Activated gamma-delta T cell treated with Interleukin-2 at 50 U/mL for 16 hours (primary cell): ENCODE results near the gene SCO2.

ENCODE experiments used
- DNase-seq: peaks from one replicate; pipeline ENCODE4 v3.0.0-alpha.2; 2020

Gene SCO2

GRCh38 chr22:50525104-50525857, at the start of gene SCO2:
SCO2 (minus strand) TSS chr22:50525598; CDS start chr22:50524411, 1,187 bp downstream.
- DNase-seq: peak; percentile 96

- no peak for DNase-seq
Observed at GRCh38 chr22:50574383-50574755, 49.0 kb upstream of the SCO2 start.

GRCh38 chr22:50573491-50574382, 48.3 kb upstream of the SCO2 start:
- no peak for DNase-seq

DNA sequence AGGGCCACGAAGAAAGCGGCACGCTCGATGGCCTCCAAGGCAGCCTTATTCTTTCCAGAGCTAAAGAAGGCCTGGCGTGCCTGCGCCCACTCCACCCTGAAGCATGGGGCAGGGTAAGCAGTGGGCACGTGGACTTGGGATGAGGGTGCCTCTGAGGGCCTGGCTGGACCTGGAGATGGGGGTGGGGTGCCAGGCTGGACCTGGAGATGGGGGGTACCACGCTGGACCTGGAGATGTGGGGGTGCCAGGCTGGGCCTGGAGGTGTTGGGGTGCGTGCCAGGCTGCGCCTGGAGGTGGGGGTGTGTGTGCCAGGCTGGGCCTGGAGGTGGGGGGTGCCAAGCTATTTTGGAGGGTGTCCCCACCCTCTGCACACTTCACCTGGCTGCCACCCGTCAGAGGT, 47.6 kb upstream of the SCO2 start:
- no peak for DNase-seq

DNA sequence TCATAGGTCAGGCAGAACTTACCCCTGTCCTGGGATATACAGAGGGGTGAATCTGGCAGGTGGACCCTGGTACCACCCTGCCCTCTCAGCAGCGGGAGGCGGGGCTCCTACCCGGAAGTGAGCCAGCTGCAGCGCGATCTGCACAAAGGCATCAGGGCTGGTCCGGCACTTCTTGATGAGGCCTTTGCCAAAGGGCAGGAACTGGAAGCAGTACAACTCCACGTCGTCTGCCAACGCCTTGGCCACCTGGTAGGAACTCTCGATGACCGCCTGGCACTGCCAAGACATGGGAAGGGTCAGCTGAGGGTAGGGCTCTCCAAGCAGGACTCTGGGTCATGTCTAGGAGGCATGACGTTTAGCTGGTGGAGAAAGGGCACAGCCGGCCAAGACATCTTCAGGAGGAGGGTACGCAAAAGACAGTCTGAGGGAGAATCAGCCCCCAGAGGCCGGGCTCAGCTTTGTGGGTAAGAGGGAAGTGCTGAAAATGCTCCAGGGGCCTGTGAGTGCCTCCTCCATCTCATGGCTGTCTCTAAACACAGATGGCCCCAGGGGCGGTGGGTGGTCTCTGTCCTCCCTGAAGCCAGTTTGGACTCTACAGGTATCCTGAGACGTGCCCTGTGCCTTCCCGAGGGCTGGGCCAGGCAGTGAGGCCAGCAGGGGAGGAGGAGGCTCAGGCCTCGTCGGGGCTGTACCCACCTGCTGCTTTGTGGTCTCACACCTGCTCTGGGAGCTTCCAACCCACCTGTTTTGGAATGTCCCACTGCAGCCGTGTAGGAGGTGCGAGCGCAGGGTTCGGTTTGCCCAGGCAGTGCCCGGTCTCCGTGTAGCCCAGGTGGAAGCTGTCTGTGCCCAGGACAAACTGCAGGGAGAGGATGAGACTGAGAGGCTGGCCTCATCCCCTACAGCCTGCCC, 46.1 kb upstream of the SCO2 start:
- DNase-seq: no peak

GRCh38 chr22:50570861-50571260, 45.5 kb upstream of the SCO2 start:
- DNase-seq: no peak

DNA sequence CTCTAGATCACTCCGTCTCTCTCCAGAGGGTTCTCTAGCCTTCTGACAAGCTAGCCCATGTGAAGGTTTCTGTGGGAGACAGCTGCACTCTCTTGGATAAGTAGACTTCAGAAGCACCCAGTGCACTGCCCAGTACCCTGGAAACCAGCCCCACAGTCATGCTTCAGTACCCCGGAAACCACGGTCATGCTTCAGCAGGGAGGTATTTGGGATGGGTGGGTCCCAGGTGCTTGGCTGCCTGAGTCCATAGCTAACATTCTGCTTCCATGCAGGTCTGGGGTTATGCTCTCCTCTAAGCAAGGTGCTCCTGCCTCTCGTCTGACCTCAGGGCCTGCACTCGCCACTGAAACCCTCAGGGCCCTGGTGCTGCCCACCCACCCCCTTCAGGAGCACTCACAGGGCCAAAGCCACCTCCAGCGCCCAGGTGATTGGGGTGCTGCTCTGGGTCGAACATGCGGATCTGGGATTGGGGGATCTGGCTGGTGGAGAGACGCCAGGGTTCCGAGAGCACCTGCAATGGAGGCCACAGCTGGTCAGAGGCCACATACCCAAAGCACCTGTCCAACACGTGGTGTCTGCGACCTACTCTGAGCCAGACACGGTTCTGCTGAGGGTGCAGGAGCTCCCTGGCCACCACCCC, 44.6 kb upstream of the SCO2 start:
- DNase-seq: no peak

- no peak for DNase-seq
Observed at GRCh38 chr22:50569041-50569459, 43.7 kb upstream of the SCO2 start.

DNA sequence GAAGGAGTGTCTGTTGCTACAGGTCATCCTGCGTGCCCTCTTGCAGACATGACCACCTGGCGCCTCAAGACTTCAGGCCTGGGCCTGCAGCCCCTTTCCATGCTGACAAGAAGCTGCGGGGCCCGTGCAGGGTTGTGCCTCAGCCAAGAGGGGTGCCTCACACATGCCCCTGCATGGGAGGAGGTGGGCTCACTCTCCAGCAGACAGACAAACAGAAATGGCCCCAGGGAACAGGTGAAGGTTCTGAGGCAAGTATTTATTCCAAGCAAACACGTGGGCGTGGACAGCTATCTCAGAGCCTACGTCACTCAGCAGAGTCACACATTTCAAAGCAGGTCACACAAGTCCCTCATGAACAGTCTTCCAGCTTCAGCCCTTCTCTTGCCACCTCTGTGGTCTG, 43.2 kb upstream of the SCO2 start:
- no peak for DNase-seq

DNA sequence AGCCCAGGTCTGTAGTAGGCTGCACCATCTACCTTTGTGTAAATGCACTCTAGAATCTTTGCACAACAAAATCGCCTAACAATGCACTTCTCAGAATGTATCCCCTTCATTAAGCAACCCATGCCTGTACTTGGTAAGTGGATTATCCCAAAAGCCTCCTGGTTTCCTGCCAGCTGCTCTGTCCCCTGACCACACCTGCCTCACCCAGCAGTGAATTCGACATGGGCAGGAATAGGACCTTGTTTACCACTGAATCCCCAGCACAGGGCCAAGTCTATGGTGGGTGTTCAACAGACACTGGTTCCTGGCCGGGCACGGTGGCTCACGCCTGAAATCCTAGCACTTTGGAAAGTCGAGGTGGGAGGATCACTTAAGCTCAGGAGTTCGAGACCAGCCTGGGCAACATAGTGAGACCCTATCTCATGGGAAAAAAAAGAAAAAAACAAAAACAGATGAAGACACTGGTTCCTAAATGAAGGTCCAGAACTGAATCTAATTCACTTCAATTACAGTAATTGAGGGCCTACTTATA, 42.4 kb upstream of the SCO2 start:
- DNase-seq: no peak

GRCh38 chr22:50564289-50564688, 38.9 kb upstream of the SCO2 start:
- no peak for DNase-seq

DNA sequence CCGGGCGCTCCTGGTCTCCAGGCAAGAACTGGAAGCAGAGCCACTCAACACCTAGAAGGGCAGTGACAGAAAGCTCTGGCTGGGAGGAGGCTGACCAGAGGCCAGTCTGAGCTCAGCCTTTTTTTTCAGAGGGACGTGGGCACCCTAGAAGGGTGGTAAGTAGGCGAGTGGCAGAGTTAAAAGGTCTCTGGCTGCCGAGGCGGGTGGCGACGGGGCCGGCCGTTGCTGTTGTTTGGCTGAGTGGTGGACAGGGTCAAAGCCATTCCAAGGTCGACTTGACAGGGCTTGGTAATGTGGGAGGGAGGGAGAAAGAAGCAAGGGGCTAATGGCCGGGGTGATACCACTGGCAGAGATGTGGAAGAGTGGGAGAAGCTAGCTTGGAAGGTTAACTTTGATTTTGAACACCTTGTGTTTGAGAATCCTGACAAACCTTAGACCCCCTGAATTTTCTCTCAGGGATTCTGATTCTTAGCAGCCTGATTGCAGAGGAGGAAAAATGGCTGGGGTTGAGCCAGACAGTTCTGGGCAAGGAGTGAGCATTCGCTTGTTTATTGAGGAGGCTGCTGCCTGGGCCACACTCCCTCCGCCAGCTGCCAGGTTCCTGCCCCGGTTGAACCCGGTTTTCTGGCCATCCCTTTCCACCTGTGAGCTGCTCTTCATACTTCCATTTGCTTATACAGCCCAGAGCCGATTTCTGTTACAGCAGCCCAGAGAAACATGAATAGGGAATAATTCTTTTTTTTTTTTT, 38.2 kb upstream of the SCO2 start:
- no peak for DNase-seq

- DNase-seq: peak; percentile 97
Observed at GRCh38 chr22:50562523-50563412, 37.4 kb upstream of the SCO2 start, which contains the start of gene SYCE3. SYCE3 (minus strand) TSS chr22:50562919; CDS start chr22:50556405, 6,514 bp downstream.

DNA sequence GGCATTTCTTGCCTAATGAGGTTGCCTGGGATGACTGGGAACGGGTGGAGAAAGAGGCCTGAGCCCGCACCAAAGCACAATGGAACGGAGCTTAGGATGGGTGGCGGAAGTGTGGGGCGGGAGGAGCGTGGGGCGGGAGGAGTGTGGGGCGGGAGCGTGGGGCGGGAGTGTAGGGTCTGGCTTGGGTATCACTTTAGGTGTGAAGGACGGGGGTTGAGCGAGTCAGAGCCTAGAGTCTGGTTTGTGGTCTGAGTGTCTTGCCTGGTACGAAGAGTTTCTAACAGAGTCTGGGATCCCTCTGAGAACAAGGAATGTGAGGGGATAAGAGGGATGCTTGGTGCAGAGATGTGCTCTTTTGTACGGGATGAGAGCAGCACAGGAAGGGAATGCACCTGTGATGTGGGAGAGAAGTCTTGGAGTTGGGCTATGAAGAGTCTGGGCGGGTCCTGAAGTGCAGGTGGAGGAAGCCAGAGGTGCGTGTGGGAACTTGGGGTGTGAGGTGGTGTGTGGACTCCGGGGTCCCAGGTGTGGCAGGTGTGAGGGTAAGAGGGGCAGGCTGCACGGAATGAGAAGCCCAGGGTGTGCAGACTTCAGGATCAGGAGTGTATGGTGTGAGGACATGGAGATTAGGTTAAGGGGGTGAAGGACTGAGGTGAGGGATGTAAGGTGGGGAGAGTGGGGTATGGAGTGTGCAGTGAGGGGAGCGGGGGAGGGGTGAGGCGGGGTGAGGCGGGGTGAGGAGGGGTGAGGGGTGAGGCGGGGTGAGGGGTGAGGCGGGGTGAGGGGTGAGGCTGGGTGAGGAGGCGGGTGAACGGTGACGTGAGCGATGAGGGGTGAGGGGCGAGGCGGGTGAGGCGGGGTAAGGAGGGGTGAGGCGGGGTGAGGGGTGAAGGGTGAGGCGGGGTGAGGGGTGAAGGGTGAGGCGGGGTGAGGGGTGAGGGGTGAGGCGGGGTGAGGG, 36.3 kb upstream of the SCO2 start:
- no peak for DNase-seq

GRCh38 chr22:50560034-50560433, 34.6 kb upstream of the SCO2 start:
- no peak for DNase-seq

GRCh38 chr22:50556703-50557102, 31.3 kb upstream of the SCO2 start:
- no peak for DNase-seq

GRCh38 chr22:50553310-50553709, 27.9 kb upstream of the SCO2 start:
- DNase-seq: no peak

- DNase-seq: no peak
Observed at GRCh38 chr22:50551160-50551752, 25.9 kb upstream of the SCO2 start.

DNA sequence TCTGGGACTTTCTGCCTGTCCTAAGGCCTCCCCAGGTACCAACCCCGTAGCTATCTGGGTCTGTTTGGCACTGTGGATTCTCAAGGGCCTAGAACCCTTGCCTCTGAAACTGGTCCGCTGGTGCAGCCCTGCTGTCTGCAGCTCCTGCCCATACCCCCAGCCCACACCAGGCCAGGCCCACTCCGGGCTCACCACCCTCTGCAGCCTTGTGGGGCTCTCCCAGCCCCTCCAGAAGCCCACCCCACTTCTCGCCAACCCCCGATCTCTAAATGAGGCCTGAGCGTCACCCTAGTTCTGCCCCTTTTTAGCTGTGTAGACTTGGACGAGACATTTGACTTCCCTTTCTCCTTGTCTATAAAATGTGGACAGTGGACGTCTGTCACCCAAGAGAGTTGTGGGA, 25.0 kb upstream of the SCO2 start:
- no peak for DNase-seq
